ENCODE data around the gene FBXL19. TPM values are rescaled to one million over a fixed set of nuclear protein-coding genes. Genes with fewer than 3 reads are reported as not detected.

Gene FBXL19
- total RNA-seq, 2 donors from 2014 or later, result 8.6 to 21.1 TPM

- Histone ChIP-seq H3K27ac (no peak overlapping the region), H3K36me3 (replicated peaks in 1 of 2; ENCODE audit: insufficient read depth in 1 of 2, low read depth in 2 of 2) (peaks cover 0 to 4% of the 10 kb centered on the region in 2 donors), H3K4me3 (no peak overlapping the region), H3K27me3 (no peaks in the 10 kb centered on the region), H3K9me3 (no peaks in the 10 kb centered on the region), H3K4me1 (peaks cover 14% of the 10 kb centered on the region)
- DNase-seq, result no peak
- no peak for TF ChIP-seq POLR2A (IDR thresholded peaks at IDR 0.05)
- intact Hi-C loops (cut with DNase I), result no loop called here
- WGBS, 2 donors, result 92% methylated on average over 9 to 11 of the region's 11 CpGs
- no peak for ATAC-seq
These were observed 5.0 kb downstream of the FBXL19 start for GRCh38 chr16:30928390-30928789.

GRCh38 chr16:30929167-30929566 lies 5.8 kb downstream of the FBXL19 start:
- WGBS, 2 donors, result 65 to 87% methylated on average over 6 to 7 of the region's 7 CpGs
- intact Hi-C loops (cut with DNase I), result no loop called here
- no peak for ATAC-seq

GRCh38 chr16:30930160-30930571 lies 6.8 kb downstream of the FBXL19 start:
- 86 to 90% methylated on average over 2 to 7 of the region's 35 CpGs for WGBS, 2 donors
- Histone ChIP-seq H3K36me3 (replicated peaks in 1 of 2; ENCODE audit: insufficient read depth in 1 of 2, low read depth in 2 of 2) (peaks cover 0 to 4% of the 10 kb centered on the region in 2 donors), H3K27ac (no peak overlapping the region), H3K27me3 (no peaks in the 10 kb centered on the region), H3K9me3 (no peaks in the 10 kb centered on the region), H3K4me1 (peaks cover 4% of the 10 kb centered on the region), H3K4me3 (no peak overlapping the region)
- no peak for TF ChIP-seq POLR2A (IDR thresholded peaks at IDR 0.05)
- TF ChIP-seq CTCF (IDR thresholded peaks at IDR 0.05), result no peak
- ATAC-seq (no peak), DNase-seq (no peak)
- intact Hi-C loops (cut with DNase I), result no loop called here

More at GRCh38 chr16:30929167-30929566, 5.8 kb downstream of the FBXL19 start:
- no peaks in the 10 kb centered on the region for H3K9me3 ChIP-seq
- H3K4me1 ChIP-seq, result peaks cover 14% of the 10 kb centered on the region
- no peak overlapping the region for H3K27ac ChIP-seq
- TF ChIP-seq POLR2A (IDR thresholded peaks at IDR 0.05), result no peak
- no peak for TF ChIP-seq CTCF (IDR thresholded peaks at IDR 0.05)
- peaks cover 0 to 4% of the 10 kb centered on the region in 2 donors for H3K36me3 ChIP-seq (replicated peaks in 1 of 2; ENCODE audit: insufficient read depth in 1 of 2, low read depth in 2 of 2)
- no peak overlapping the region for H3K4me3 ChIP-seq
- no peak for DNase-seq
- H3K27me3 ChIP-seq, result no peaks in the 10 kb centered on the region

GRCh38 chr16:30931068-30931650 lies 7.8 kb downstream of the FBXL19 start:
- intact Hi-C loops (cut with DNase I), result no loop called here
- H3K4me3 ChIP-seq, result no peak overlapping the region

More at GRCh38 chr16:30931068-30931650, 7.8 kb downstream of the FBXL19 start:
- H3K27ac ChIP-seq, result no peak overlapping the region
- DNase-seq (no peak), ATAC-seq (no peak)
- no peaks in the 10 kb centered on the region for H3K9me3 ChIP-seq
- 67 to 71% methylated on average over 12 of the region's 12 CpGs for WGBS, 2 donors
- H3K36me3 ChIP-seq (replicated peaks in 1 of 2; ENCODE audit: insufficient read depth in 1 of 2, low read depth in 2 of 2), result peaks cover 0 to 4% of the 10 kb centered on the region in 2 donors
- H3K27me3 ChIP-seq, result no peaks in the 10 kb centered on the region
- TF ChIP-seq POLR2A (IDR thresholded peaks at IDR 0.05) (no peak), CTCF (IDR thresholded peaks at IDR 0.05) (no peak)
- no peaks in the 10 kb centered on the region for H3K4me1 ChIP-seq

Measured in body of pancreas (tissue), 4 donors.